Esophagus muscularis mucosa (tissue), 4 donors: ENCODE results near the gene KIF21B. TPM values are rescaled to one million over a fixed set of nuclear protein-coding genes. Genes with fewer than 3 reads are reported as not detected.

Experiments
- DNase-seq: peaks from one replicate; pipeline ENCODE4 v3.0.0-alpha.2; 2017; ENCODE audit errors: extremely low spot score
- H3K27ac ChIP-seq, 4 donors: fragments of 200-600 bp; sonication (generic); replicated peaks in 1 of 4; 1 replicate in 3 of 4; 2 replicates in 1 of 4; pipeline ENCODE4 v1.5.1; 2016 to 2019; ENCODE audit warnings: mild to moderate bottlenecking in 1 of 4
- H3K27me3 ChIP-seq, 4 donors: fragments of 200-600 bp; sonication (generic); one replicate each; pipeline versions ENCODE4 v1.5.1 to v1.6.0; 2016 to 2019
- H3K36me3 ChIP-seq, 4 donors: fragments of 200-600 bp; sonication (generic); one replicate each; pipeline ENCODE4 v1.5.1; 2016 to 2019
- H3K4me1 ChIP-seq, 4 donors: fragments of 200-600 bp; sonication (generic); one replicate each; pipeline ENCODE4 v1.5.1; 2016 to 2019
- H3K4me3 ChIP-seq, 4 donors: fragments of 200-600 bp; sonication (generic); 1 replicate in 2 of 4; 2 replicates in 2 of 4; pipeline ENCODE4 v1.5.1; 2016 to 2019; ENCODE audit warnings: mild to moderate bottlenecking in 4 of 4, moderate library complexity in 1 of 4
- H3K9me3 ChIP-seq, 4 donors: fragments of 200-600 bp; sonication (generic); 1 replicate in 3 of 4; 2 replicates in 1 of 4; pipeline ENCODE4 v1.5.1; 2016 to 2019
- EP300 ChIP-seq: sonication (generic); formaldehyde crosslinking; IDR thresholded peaks from one replicate; pipeline ENCODE4 v1.6.1; 2017; ENCODE audit warnings: antibody characterized with exemption
- POLR2A ChIP-seq: fragments of 450-650 bp; IDR thresholded peaks from one replicate; pipeline ENCODE4 v1.6.1; 2017; ENCODE audit warnings: antibody characterized with exemption, moderate library complexity, mild to moderate bottlenecking, low read depth
- POLR2AphosphoS5 ChIP-seq, 2 donors: sonication (generic); formaldehyde crosslinking; IDR thresholded peaks; one replicate each; pipeline ENCODE4 v1.6.1; 2017; ENCODE audit warnings: antibody characterized with exemption in 2 of 2
- WGBS: methylation state at CpG from one replicate; pipeline ENCODE4 v1.1.5; 2018; 5-methylcytosine and 5-hydroxymethylcytosine counted together
- intact Hi-C: fragments of 100-400 bp; cut with DNase I; formaldehyde crosslinking; loops from one replicate; pipeline ENCODE4 v1.15.1; 2023
- total RNA-seq, 4 donors: library from RNA; depleted of rRNA; stranded (reverse); fragments of >200 nt; gene quantifications; one replicate each; pipeline versions ENCODE4 v1.1.0 to v1.2.1, GENCODE V29; 2016
- TF ChIP-seq, protein P1 (sequence below), 3 experiments: fragments of 200-600 bp in 2 of 3; fragments of 450-650 bp in 1 of 3; sonication (generic) in 2 of 3; IDR thresholded peaks; one replicate each; pipeline ENCODE4 v1.5.1; 2017 to 2019; ENCODE audit warnings: antibody characterized with exemption in 3 of 3, mild to moderate bottlenecking in 2 of 3, moderate library complexity in 1 of 3

Gene KIF21B
- total RNA-seq, 4 donors from 2014 or later: 1.6 to 2.5 (median 1.9) TPM

DNA sequence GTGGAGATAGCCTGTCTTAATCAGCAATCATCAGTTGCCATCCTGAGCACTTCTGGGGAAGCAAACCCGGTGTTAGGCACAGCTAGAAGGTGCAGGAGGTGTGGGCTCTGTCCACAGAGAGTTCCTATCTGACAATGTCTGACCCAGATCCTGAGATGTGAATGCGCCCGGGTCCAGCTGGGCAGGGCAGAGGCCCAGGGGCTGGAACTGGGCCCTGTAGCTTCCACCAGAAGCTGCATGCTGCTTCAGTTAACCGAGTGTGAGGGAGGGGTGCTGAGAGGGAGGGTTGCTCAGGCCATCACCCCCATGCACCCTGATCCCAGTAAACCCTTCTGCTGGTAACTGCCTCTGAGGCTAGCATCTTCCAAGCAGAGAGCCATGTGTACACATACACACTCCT is 42.2 kb downstream of the KIF21B start:
- no peak overlapping the region for H3K27ac ChIP-seq
- H3K36me3 ChIP-seq: peaks cover 0 to 18% (median 0%) of the 10 kb centered on the region in 4 donors
- TF ChIP-seq EP300 (no peak), POLR2AphosphoS5 (IDR thresholded peaks at IDR 0.05) (no peak), POLR2A (no peak)
- TF ChIP-seq, protein P1, sequence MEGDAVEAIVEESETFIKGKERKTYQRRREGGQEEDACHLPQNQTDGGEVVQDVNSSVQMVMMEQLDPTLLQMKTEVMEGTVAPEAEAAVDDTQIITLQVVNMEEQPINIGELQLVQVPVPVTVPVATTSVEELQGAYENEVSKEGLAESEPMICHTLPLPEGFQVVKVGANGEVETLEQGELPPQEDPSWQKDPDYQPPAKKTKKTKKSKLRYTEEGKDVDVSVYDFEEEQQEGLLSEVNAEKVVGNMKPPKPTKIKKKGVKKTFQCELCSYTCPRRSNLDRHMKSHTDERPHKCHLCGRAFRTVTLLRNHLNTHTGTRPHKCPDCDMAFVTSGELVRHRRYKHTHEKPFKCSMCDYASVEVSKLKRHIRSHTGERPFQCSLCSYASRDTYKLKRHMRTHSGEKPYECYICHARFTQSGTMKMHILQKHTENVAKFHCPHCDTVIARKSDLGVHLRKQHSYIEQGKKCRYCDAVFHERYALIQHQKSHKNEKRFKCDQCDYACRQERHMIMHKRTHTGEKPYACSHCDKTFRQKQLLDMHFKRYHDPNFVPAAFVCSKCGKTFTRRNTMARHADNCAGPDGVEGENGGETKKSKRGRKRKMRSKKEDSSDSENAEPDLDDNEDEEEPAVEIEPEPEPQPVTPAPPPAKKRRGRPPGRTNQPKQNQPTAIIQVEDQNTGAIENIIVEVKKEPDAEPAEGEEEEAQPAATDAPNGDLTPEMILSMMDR (IDR thresholded peaks at IDR 0.05): no peak
- DNase-seq: no peak
- no peaks in the 10 kb centered on the region for H3K9me3 ChIP-seq
- WGBS: 92% methylated on average over 4 of the region's 4 CpGs
- H3K27me3 ChIP-seq: no peaks in the 10 kb centered on the region
- intact Hi-C loops: no loop called here
- H3K4me1 ChIP-seq: no peaks in the 10 kb centered on the region
- H3K4me3 ChIP-seq: no peak overlapping the region

GRCh38 chr1:200980873-200981272 is 42.6 kb downstream of the KIF21B start:
- intact Hi-C loops: no loop called here
- Histone ChIP-seq H3K27ac (no peak overlapping the region), H3K4me1 (no peaks in the 10 kb centered on the region), H3K36me3 (peaks cover 0 to 18% (median 0%) of the 10 kb centered on the region in 4 donors), H3K9me3 (no peaks in the 10 kb centered on the region), H3K4me3 (no peak overlapping the region), H3K27me3 (no peaks in the 10 kb centered on the region)
- DNase-seq: no peak
- WGBS: 92% methylated on average over 8 of the region's 10 CpGs
- TF ChIP-seq POLR2A: no peak
- TF ChIP-seq POLR2AphosphoS5 (IDR thresholded peaks at IDR 0.05): no peak
- TF ChIP-seq, protein P1 (IDR thresholded peaks at IDR 0.05): no peak
- no peak for TF ChIP-seq EP300

DNA sequence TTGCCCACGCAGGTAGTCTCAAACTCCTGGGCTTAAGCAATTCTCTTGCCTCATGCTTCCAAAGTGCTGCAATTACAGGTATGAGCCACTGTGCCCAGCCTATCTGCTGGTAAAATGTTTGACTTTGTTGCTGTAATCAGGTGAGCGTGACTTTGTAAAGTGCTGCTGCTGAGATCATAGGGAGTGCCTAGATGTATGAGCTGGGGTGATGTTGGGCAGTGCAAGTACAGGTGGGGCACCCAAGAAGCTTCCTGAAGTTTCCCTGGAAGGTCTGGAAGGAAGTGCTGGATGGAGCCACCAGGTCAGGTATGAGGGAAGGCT is 43.1 kb downstream of the KIF21B start:
- no peak overlapping the region for H3K4me3 ChIP-seq
- no peak for DNase-seq
- TF ChIP-seq, protein P1 (IDR thresholded peaks at IDR 0.05): no peak
- TF ChIP-seq EP300 (no peak), POLR2AphosphoS5 (IDR thresholded peaks at IDR 0.05) (no peak), POLR2A (no peak)
- WGBS: 100% methylated on average over 2 of the region's 2 CpGs
- no peaks in the 10 kb centered on the region for H3K9me3 ChIP-seq
- no peaks in the 10 kb centered on the region for H3K4me1 ChIP-seq
- H3K27me3 ChIP-seq: no peaks in the 10 kb centered on the region
- H3K36me3 ChIP-seq: peaks cover 0 to 18% (median 0%) of the 10 kb centered on the region in 4 donors
- no peak overlapping the region for H3K27ac ChIP-seq
- intact Hi-C loops: no loop called here

GRCh38 chr1:200979574-200980451 is 43.7 kb downstream of the KIF21B start:
- H3K27ac ChIP-seq: no peak overlapping the region
- no peaks in the 10 kb centered on the region for H3K9me3 ChIP-seq
- TF ChIP-seq POLR2A: no peak
- TF ChIP-seq, protein P1 (IDR thresholded peaks at IDR 0.05): peak; percentile 23 to 27 (median 24)
- intact Hi-C loops: no loop called here
- H3K27me3 ChIP-seq: no peaks in the 10 kb centered on the region
- DNase-seq: no peak
- peaks cover 0 to 16% (median 0%) of the 10 kb centered on the region in 4 donors for H3K36me3 ChIP-seq
- no peak overlapping the region for H3K4me3 ChIP-seq
- no peaks in the 10 kb centered on the region for H3K4me1 ChIP-seq
- 86% methylated on average over 13 of the region's 13 CpGs for WGBS
